ENCODE measurements around the gene PXDN. TPM values are rescaled to one million over a fixed set of nuclear protein-coding genes. Genes with fewer than 3 reads are reported as not detected.

PXDN gene
- total and polyA plus RNA-seq, 10 of the 15 experiments (the other 5 are each of a cell fraction or from before 2014, with no cell fraction given): 0.12 to 0.69 (median 0.23) TPM; not detected in 5

- ATAC-seq (no peak), DNase-seq (ENCODE audit: low read depth, low spot score) (no peak), FAIRE-seq (no peak)
- intact Hi-C loops (cut with micrococcal nuclease; ENCODE audit: unreplicated experiment) (no loop called here), in situ Hi-C loops (cut with MboI) (no loop called here)
- Histone ChIP-seq H3K27ac (ENCODE audit: control insufficient read depth, insufficient read depth) (no peak overlapping the region), H3K4me3 (no peak overlapping the region), H3K79me2 (ENCODE audit: control insufficient read depth, insufficient read depth, low read length) (no peaks in the 10 kb centered on the region), H4K20me1 (ENCODE audit: control insufficient read depth, insufficient read depth) (no peaks in the 10 kb centered on the region), H3K36me3 (ENCODE audit: control insufficient read depth in 2 of 2, insufficient read depth in 2 of 2, low read length in 1 of 2) (no peaks in the 10 kb centered on the region), H3K4me2 (ENCODE audit: control insufficient read depth, insufficient read depth) (no peak overlapping the region), H2AFZ (ENCODE audit: control insufficient read depth, low read depth, low read length) (no peak overlapping the region), H3K9ac (ENCODE audit: control insufficient read depth, insufficient read depth, low read length) (no peak overlapping the region), H3K9me3 (replicated peaks; ENCODE audit: control insufficient read depth, insufficient read depth, low read length) (no peaks in the 10 kb centered on the region), H3K27me3 (replicated peaks in 1 of 2; ENCODE audit: control insufficient read depth in 2 of 2, insufficient read depth in 2 of 2, low read length in 1 of 2) (no peaks in the 10 kb centered on the region; a peak in 1 of 4 replicates), H3K4me1 (ENCODE audit: control insufficient read depth, insufficient read depth, low read length) (no peaks in the 10 kb centered on the region)
- WGBS (ENCODE audit: insufficient coverage, insufficient replicate concordance, low lambda C conversion rate, missing lambda C conversion rate): 40% methylated on average over 9 of the region's 9 CpGs
- TF ChIP-seq FOS (IDR thresholded peaks at IDR 0.05; ENCODE audit: borderline replicate concordance, extremely low read depth, insufficient read length): no peak
- TF ChIP-seq HDGF (IDR thresholded peaks at IDR 0.05): no peak
- TF ChIP-seq, protein P1, sequence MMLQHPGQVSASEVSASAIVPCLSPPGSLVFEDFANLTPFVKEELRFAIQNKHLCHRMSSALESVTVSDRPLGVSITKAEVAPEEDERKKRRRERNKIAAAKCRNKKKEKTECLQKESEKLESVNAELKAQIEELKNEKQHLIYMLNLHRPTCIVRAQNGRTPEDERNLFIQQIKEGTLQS (IDR thresholded peaks at IDR 0.05; ENCODE audit: borderline replicate concordance, extremely low read depth, low read depth, low read length): no peak
- no peak for TF ChIP-seq RAD21 (IDR thresholded peaks at IDR 0.05; ENCODE audit: insufficient read depth, low read depth, low read length)
- no peak for TF ChIP-seq HCFC1 (IDR thresholded peaks at IDR 0.05; ENCODE audit: low read length)
- TF ChIP-seq BMI1 (IDR thresholded peaks at IDR 0.05; ENCODE audit: borderline replicate concordance): no peak
- no peak for TF ChIP-seq TCF12 (IDR thresholded peaks at IDR 0.05; ENCODE audit: low read depth, low read length)
- no peak for TF ChIP-seq CHD1 (IDR thresholded peaks at IDR 0.05; ENCODE audit: low read depth, low read length)
- no peak for TF ChIP-seq SREBF2 (IDR thresholded peaks at IDR 0.05; ENCODE audit: low read length)
- no peak for TF ChIP-seq NR2C2 (IDR thresholded peaks at IDR 0.05; ENCODE audit: borderline replicate concordance, control insufficient read depth, insufficient read length, low read depth)
- no peak for TF ChIP-seq BHLHE40 (IDR thresholded peaks at IDR 0.05; ENCODE audit: borderline replicate concordance in 1 of 2, low read depth in 2 of 2, low read length in 1 of 2)
- no peak for TF ChIP-seq JUNB (IDR thresholded peaks at IDR 0.05)
- TF ChIP-seq MAX (IDR thresholded peaks at IDR 0.05; ENCODE audit: low read depth, low read length): no peak
- no peak for TF ChIP-seq CBX3 (IDR thresholded peaks at IDR 0.05; ENCODE audit: borderline replicate concordance, low read depth)
- no peak for TF ChIP-seq YBX1 (IDR thresholded peaks at IDR 0.05)
- no peak for TF ChIP-seq NBN (IDR thresholded peaks at IDR 0.05)
- TF ChIP-seq STAT1 (conservative IDR thresholded peaks at IDR 0.05): no peak
- TF ChIP-seq, protein P2, sequence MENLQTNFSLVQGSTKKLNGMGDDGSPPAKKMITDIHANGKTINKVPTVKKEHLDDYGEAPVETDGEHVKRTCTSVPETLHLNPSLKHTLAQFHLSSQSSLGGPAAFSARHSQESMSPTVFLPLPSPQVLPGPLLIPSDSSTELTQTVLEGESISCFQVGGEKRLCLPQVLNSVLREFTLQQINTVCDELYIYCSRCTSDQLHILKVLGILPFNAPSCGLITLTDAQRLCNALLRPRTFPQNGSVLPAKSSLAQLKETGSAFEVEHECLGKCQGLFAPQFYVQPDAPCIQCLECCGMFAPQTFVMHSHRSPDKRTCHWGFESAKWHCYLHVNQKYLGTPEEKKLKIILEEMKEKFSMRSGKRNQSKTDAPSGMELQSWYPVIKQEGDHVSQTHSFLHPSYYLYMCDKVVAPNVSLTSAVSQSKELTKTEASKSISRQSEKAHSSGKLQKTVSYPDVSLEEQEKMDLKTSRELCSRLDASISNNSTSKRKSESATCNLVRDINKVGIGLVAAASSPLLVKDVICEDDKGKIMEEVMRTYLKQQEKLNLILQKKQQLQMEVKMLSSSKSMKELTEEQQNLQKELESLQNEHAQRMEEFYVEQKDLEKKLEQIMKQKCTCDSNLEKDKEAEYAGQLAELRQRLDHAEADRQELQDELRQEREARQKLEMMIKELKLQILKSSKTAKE (IDR thresholded peaks at IDR 0.05; ENCODE audit: low read depth, poor library complexity, severe bottlenecking): no peak
- TF ChIP-seq IRF4 (IDR thresholded peaks at IDR 0.05; ENCODE audit: low read depth, low read length): no peak
- ChIA-PET POLR2A (no interaction called here), RAD21 (ENCODE audit: unreplicated experiment) (no interaction called here), CTCF (no interaction called here), SMC1A (ENCODE audit: uncharacterized antibody, unreplicated experiment) (no interaction called here)
- BruUV-seq (replicated peaks): no TSS peak
Observed at GRCh38 chr2:1739322-1739957, 4.9 kb downstream of the PXDN start.

All from GM12878 (cell line).